ENCODE measurements around the gene COPB2. TPM values are rescaled to one million over a fixed set of nuclear protein-coding genes. Genes with fewer than 3 reads are reported as not detected.

The COPB2 gene
- total and polyA plus RNA-seq, 2 of the 8 experiments (the other 6 are each of a cell fraction or from before 2014, with no cell fraction given) = 40.3 to 119 TPM

DNA sequence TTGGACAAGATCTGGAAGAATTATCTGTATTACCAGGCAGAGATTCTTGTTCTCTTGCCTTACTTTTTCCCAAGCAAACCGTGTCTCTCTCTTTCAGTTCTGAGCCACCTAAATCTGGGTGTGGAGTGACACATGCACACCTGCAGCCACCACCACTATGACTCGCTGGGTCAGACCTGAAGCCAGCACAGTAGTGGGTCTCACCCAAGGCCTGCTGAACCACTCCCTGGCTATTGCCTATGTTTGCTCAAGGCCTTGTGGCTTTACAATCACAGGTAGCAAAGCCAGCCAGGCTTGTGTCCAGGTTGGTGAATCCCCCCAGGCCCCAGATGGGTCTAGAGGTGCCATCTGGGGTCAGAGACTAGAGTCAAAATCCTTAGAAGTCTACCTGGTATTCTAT, 28.7 kb upstream of the COPB2 start:
- H2BK12ac ChIP-seq (ENCODE audit: low read depth, low read length) = no peak overlapping the region
- whole genome bisulfite sequencing, 2 experiments (ENCODE audit: extremely low coverage in 1 of 2, insufficient coverage in 1 of 2, insufficient read length in 1 of 2, insufficient replicate concordance in 2 of 2, low coverage in 1 of 2, low lambda C conversion rate in 2 of 2, missing lambda C conversion rate in 1 of 2) = 92% methylated on average over 2 of the region's 2 CpGs; no CpG with 5 or more reads in 1 of the 2 experiments

More for the DNA sequence above, 28.7 kb upstream of the COPB2 start:
- H2AFZ ChIP-seq (ENCODE audit: low read length) = no peak overlapping the region
- no peak overlapping the region for H3K56ac ChIP-seq (replicated peaks; ENCODE audit: insufficient read length, low read depth, low read length)
- no peak overlapping the region for H3K14ac ChIP-seq (ENCODE audit: insufficient read length)
- CTCF ChIA-PET (ENCODE audit: partially characterized antibody) = interaction anchor here (3.3 to 4.4 kb wide), 2 partner anchors 10 to 144 kb away, joined by 12 to 26 read pairs; no protein-coding TSS in a partner anchor
- no peaks in the 10 kb centered on the region for H3K27me3 ChIP-seq (replicated peaks in 1 of 4; ENCODE audit: control insufficient read depth in 3 of 4, extremely low read depth in 1 of 4, insufficient read depth in 3 of 4, low read length in 3 of 4)
- H4K5ac ChIP-seq (ENCODE audit: insufficient read length, low read depth, low read length) = no peak overlapping the region
- no peak overlapping the region for H3K9ac ChIP-seq (replicated peaks in 1 of 4; ENCODE audit: extremely low read depth in 1 of 4, low read depth in 3 of 4, low read length in 3 of 4)
- POLR2A ChIA-PET (ENCODE audit: partially characterized antibody) = no interaction called here
- no peak overlapping the region for H3K4me2 ChIP-seq (ENCODE audit: insufficient read depth in 1 of 2, low read depth in 2 of 2, low read length in 2 of 2)
- DNase-seq (ENCODE audit: low read depth in 1 of 2, low spot score in 2 of 2) (no peak), FAIRE-seq (no peak)
- H4K91ac ChIP-seq (replicated peaks; ENCODE audit: insufficient read length, low read length) = no peak overlapping the region
- no peak overlapping the region for H3K27ac ChIP-seq (ENCODE audit: low read depth, low read length)
- H3K18ac ChIP-seq (ENCODE audit: extremely low read depth, low read length) = no peak overlapping the region
- H2BK120ac ChIP-seq (replicated peaks; ENCODE audit: low read depth, low read length) = no peak overlapping the region
- no peaks in the 10 kb centered on the region for H4K20me1 ChIP-seq (replicated peaks in 1 of 2; ENCODE audit: control insufficient read depth in 1 of 2, insufficient read depth in 2 of 2, low read length in 2 of 2)
- TF ChIP-seq CTCF (IDR thresholded peaks at IDR 0.05; ENCODE audit: control extremely low read depth in 1 of 3, insufficient read depth in 1 of 3, low read depth in 1 of 3, low read length in 3 of 3) (no peak), SAP30 (IDR thresholded peaks at IDR 0.05; ENCODE audit: insufficient read depth, insufficient replicate concordance, low read length) (no peak)
- no peak overlapping the region for H4K8ac ChIP-seq (ENCODE audit: extremely low read depth, insufficient read depth, low read length)
- no peak overlapping the region for H2BK5ac ChIP-seq (ENCODE audit: low read depth, low read length)
- H2AK5ac ChIP-seq (ENCODE audit: low read depth, low read length) = no peak overlapping the region
- no peaks in the 10 kb centered on the region for H3K9me3 ChIP-seq (ENCODE audit: insufficient read depth in 2 of 2, low read depth in 1 of 2, low read length in 1 of 2)
- H3K4ac ChIP-seq (replicated peaks; ENCODE audit: insufficient read length, low read depth, low read length) = no peak overlapping the region
- no peaks in the 10 kb centered on the region for H3K23me2 ChIP-seq (ENCODE audit: low read depth, low read length)
- H3K4me3 ChIP-seq (ENCODE audit: extremely low read depth in 1 of 4, insufficient read depth in 2 of 4, low read depth in 3 of 4, low read length in 4 of 4) = no peak overlapping the region
- H3K36me3 ChIP-seq (ENCODE audit: control insufficient read depth in 2 of 4, insufficient read depth in 4 of 4, low read length in 3 of 4) = no peaks in the 10 kb centered on the region
- H2BK20ac ChIP-seq (ENCODE audit: low read length) = no peak overlapping the region
- H3K23ac ChIP-seq (ENCODE audit: insufficient read length) = no peak overlapping the region
- H3K79me2 ChIP-seq (ENCODE audit: control insufficient read depth in 1 of 2, insufficient read depth in 2 of 2, low read length in 2 of 2) = no peaks in the 10 kb centered on the region
- H3K79me1 ChIP-seq (ENCODE audit: low read depth, low read length) = no peaks in the 10 kb centered on the region; the same call in 1 of the 2 replicates
- no peak overlapping the region for H2BK15ac ChIP-seq (ENCODE audit: low read length)
- no peaks in the 10 kb centered on the region for H3K4me1 ChIP-seq (replicated peaks in 1 of 4; ENCODE audit: control insufficient read depth in 3 of 4, insufficient read depth in 4 of 4, low read length in 3 of 4)

Measured in H1 (cell line).